ENCODE measurements around the gene RUNX2.

- no peak for TF ChIP-seq CTCF (IDR thresholded peaks at IDR 0.05)
- no peak for TF ChIP-seq POLR2A (IDR thresholded peaks at IDR 0.05)
These were observed 377.2 kb downstream of the RUNX2 start for GRCh38 chr6:45705137-45705855.

All from breast epithelium (tissue), 3 donors.